B cell (primary cell): ENCODE results near the gene CFAP161. TPM values are rescaled to one million over a fixed set of nuclear protein-coding genes. Genes with fewer than 3 reads are reported as not detected.

ENCODE experiments used
- ATAC-seq: fragments of 200-7000 bp; cut with Tn5 transposase; one replicate; pipeline ENCODE4 v1.10.0; 2021; ENCODE audit warnings: low read depth, mild to moderate bottlenecking, moderate number of reproducible peaks, moderate library complexity
- CTCF ChIA-PET: fragments of 350-600 bp; sonication (Branson Sonifier 250); formaldehyde crosslinking; loops from one replicate; lab custom pipeline; 2021; ENCODE audit warnings: antibody characterized with exemption, inconsistent platforms; lab: Charles Lee
- POLR2A ChIA-PET: fragments of 350-600 bp; sonication (Branson Sonifier 250); formaldehyde crosslinking; loops from one replicate; lab custom pipeline; 2021; ENCODE audit warnings: antibody characterized with exemption; lab: Charles Lee
- DNase-seq: peaks from one replicate; pipeline ENCODE4 v3.0.0; 2013
- H2AFZ ChIP-seq: 2 replicates; pipeline ENCODE4 v1.6.1; 2012; ENCODE audit warnings: mild to moderate bottlenecking, low read depth, low read length; ENCODE audit not compliant: insufficient read depth, poor library complexity, severe bottlenecking
- H3K27ac ChIP-seq, 2 donors: 1 replicate in 1 of 2; 2 replicates in 1 of 2; pipeline ENCODE4 v1.5.1; 2012 to 2013; ENCODE audit warnings: low read length in 2 of 2, mild to moderate bottlenecking in 2 of 2, moderate library complexity in 1 of 2
- H3K27me3 ChIP-seq, 4 experiments: fragments of 200-600 bp in 1 of 4; sonication (generic) in 1 of 4; replicated peaks in 1 of 4; 1 replicate in 2 of 4; 2 replicates in 2 of 4; pipeline versions ENCODE4 v1.6.1 to v1.7.0; 2013 to 2016; ENCODE audit warnings: low read length in 3 of 4, mild to moderate bottlenecking in 2 of 4, mixed read lengths in 1 of 4, moderate library complexity in 1 of 4; ENCODE audit not compliant: insufficient read depth in 4 of 4, control insufficient read depth in 3 of 4; ENCODE audit errors: control extremely low read depth in 1 of 4
- H3K36me3 ChIP-seq, 2 experiments: replicated peaks in 1 of 2; 1 replicate in 1 of 2; 2 replicates in 1 of 2; pipeline versions ENCODE4 v1.6.1 to v1.7.1; 2013; ENCODE audit warnings: low read length in 1 of 2; ENCODE audit not compliant: insufficient read depth in 2 of 2, control insufficient read depth in 1 of 2; ENCODE audit errors: control extremely low read depth in 1 of 2, extremely low read depth in 1 of 2
- H3K4me1 ChIP-seq, 2 donors: fragments of 200-600 bp in 1 of 2; sonication (generic) in 1 of 2; 1 replicate in 1 of 2; 2 replicates in 1 of 2; pipeline versions ENCODE4 v1.5.1 to v1.6.1; 2013 to 2017; ENCODE audit warnings: low read length in 2 of 2; ENCODE audit not compliant: control insufficient read depth in 2 of 2, insufficient read depth in 2 of 2
- H3K4me2 ChIP-seq: replicated peaks from 2 replicates; pipeline ENCODE3; 2012; ENCODE audit warnings: mild to moderate bottlenecking, low read depth, low read length; ENCODE audit not compliant: poor library complexity, severe bottlenecking
- H3K4me3 ChIP-seq, 5 experiments: fragments of 200-600 bp in 1 of 5; sonication (generic) in 1 of 5; 1 replicate in 3 of 5; 2 replicates in 2 of 5; pipeline versions ENCODE4 v1.5.1 to v1.7.0; 2011 to 2016; ENCODE audit warnings: low read length in 4 of 5, mild to moderate bottlenecking in 4 of 5, low read depth in 2 of 5, control low read depth in 1 of 5, moderate library complexity in 1 of 5; ENCODE audit not compliant: insufficient read depth in 1 of 5; ENCODE audit errors: control extremely low read depth in 1 of 5, extremely low read depth in 1 of 5
- H3K79me2 ChIP-seq: fragments of 200-600 bp; sonication (generic); one replicate; pipeline ENCODE4 v1.6.0; 2016; ENCODE audit warnings: low read length; ENCODE audit not compliant: control insufficient read depth, insufficient read depth
- H3K9ac ChIP-seq: fragments of 200-600 bp; sonication (generic); 2 replicates; pipeline ENCODE4 v1.6.1; 2017; ENCODE audit warnings: mild to moderate bottlenecking, low read length, moderate library complexity
- H3K9me3 ChIP-seq, 3 donors: one replicate each; pipeline versions ENCODE4 v1.6.1 to v1.7.1; 2013; ENCODE audit warnings: low read length in 2 of 3; ENCODE audit not compliant: control insufficient read depth in 2 of 3, insufficient read depth in 1 of 3; ENCODE audit errors: control extremely low read depth in 1 of 3
- H4K20me1 ChIP-seq: 2 replicates; pipeline ENCODE4 v1.6.0; 2012; ENCODE audit warnings: mild to moderate bottlenecking, low read length; ENCODE audit not compliant: insufficient read depth, control insufficient read depth, poor library complexity, severe bottlenecking
- H3K27ac Mint-ChIP-seq: one replicate; pipeline ENCODE4 v1.8.0; 2021; ENCODE audit warnings: mixed read lengths
- H3K27me3 Mint-ChIP-seq: one replicate; pipeline ENCODE4 v1.8.0; 2021; ENCODE audit warnings: mixed read lengths
- H3K4me1 Mint-ChIP-seq: one replicate; pipeline ENCODE4 v1.8.0; 2021; ENCODE audit warnings: mixed read lengths
- H3K4me3 Mint-ChIP-seq: one replicate; pipeline ENCODE4 v1.8.0; 2021; ENCODE audit warnings: mixed read lengths
- H3K9me3 Mint-ChIP-seq: one replicate; pipeline ENCODE4 v1.8.0; 2022; ENCODE audit warnings: mixed read lengths; ENCODE audit not compliant: insufficient read depth
- EZH2 ChIP-seq: IDR thresholded peaks from 2 replicates; pipeline ENCODE4 v1.6.1; 2012; ENCODE audit warnings: borderline replicate concordance, low read depth, mild to moderate bottlenecking, moderate library complexity, low read length; ENCODE audit not compliant: insufficient read depth, poor library complexity, severe bottlenecking
- WGBS: methylation state at CpG from one replicate; pipeline ENCODE4 v1.1.5; 2013; ENCODE audit warnings: missing lambda C conversion rate; ENCODE audit not compliant: insufficient coverage; 5-methylcytosine and 5-hydroxymethylcytosine counted together
- intact Hi-C: fragments of 100-400 bp; cut with micrococcal nuclease; formaldehyde crosslinking; loops from one replicate; pipeline ENCODE4 v1.10.0; 2022
- polyA plus RNA-seq: library from polyadenylated mRNA; depleted of rRNA; stranded (reverse); fragments of >200 nt; gene quantifications from 2 replicates; pipeline ENCODE4 v1.2.3, GENCODE V29; 2012
- total RNA-seq, 2 donors: library from RNA; stranded (reverse); fragments of 120-200 nt in 1 of 2; gene quantifications; 1 replicate in 1 of 2; 2 replicates in 1 of 2; pipeline versions ENCODE4 v1.2.3 to v1.2.4, GENCODE V29; 2013 to 2022
- TF ChIP-seq, protein P1 (sequence below): fragments of 200-600 bp; IDR thresholded peaks from one replicate; pipeline ENCODE4 v1.8.0; 2022; ENCODE audit warnings: antibody characterized with exemption, mild to moderate bottlenecking

The CFAP161 gene
- total and polyA plus RNA-seq, 2 donors (not counting 1 experiment from before 2014, with no cell fraction given): not detected

- Mint-ChIP-seq H3K4me3 (no peak overlapping the region), H3K27me3 (peaks cover 13% of the 10 kb centered on the region), H3K27ac (no peak overlapping the region), H3K4me1 (no peaks in the 10 kb centered on the region), H3K9me3 (no peaks in the 10 kb centered on the region)
- H2AFZ ChIP-seq: no peak overlapping the region
- no peak overlapping the region for H3K4me3 ChIP-seq
- ChIA-PET CTCF (interaction anchor here (0.8 to 7.5 kb wide), 3 partner anchors 46 to 184 kb away, joined by 3 to 117 read pairs (median 5); no protein-coding TSS in a partner anchor), POLR2A (no interaction called here)
- no peak overlapping the region for H3K9ac ChIP-seq
- TF ChIP-seq, protein P1, sequence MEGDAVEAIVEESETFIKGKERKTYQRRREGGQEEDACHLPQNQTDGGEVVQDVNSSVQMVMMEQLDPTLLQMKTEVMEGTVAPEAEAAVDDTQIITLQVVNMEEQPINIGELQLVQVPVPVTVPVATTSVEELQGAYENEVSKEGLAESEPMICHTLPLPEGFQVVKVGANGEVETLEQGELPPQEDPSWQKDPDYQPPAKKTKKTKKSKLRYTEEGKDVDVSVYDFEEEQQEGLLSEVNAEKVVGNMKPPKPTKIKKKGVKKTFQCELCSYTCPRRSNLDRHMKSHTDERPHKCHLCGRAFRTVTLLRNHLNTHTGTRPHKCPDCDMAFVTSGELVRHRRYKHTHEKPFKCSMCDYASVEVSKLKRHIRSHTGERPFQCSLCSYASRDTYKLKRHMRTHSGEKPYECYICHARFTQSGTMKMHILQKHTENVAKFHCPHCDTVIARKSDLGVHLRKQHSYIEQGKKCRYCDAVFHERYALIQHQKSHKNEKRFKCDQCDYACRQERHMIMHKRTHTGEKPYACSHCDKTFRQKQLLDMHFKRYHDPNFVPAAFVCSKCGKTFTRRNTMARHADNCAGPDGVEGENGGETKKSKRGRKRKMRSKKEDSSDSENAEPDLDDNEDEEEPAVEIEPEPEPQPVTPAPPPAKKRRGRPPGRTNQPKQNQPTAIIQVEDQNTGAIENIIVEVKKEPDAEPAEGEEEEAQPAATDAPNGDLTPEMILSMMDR: no peak
- TF ChIP-seq EZH2: no peak
- ATAC-seq (no peak), DNase-seq (no peak)
- no peaks in the 10 kb centered on the region for H3K79me2 ChIP-seq
- no peaks in the 10 kb centered on the region for H3K36me3 ChIP-seq
- H3K27me3 ChIP-seq: no peaks in the 10 kb centered on the region
- H3K27ac ChIP-seq: no peak overlapping the region
- H3K9me3 ChIP-seq: no peaks in the 10 kb centered on the region
- intact Hi-C loops: no loop called here
- H3K4me2 ChIP-seq: no peak overlapping the region
- WGBS: 93% methylated on average over 3 of the region's 4 CpGs
- no peaks in the 10 kb centered on the region for H4K20me1 ChIP-seq
- no peaks in the 10 kb centered on the region for H3K4me1 ChIP-seq
Observed at GRCh38 chr15:81152799-81153198, 18.7 kb downstream of the CFAP161 start.

DNA sequence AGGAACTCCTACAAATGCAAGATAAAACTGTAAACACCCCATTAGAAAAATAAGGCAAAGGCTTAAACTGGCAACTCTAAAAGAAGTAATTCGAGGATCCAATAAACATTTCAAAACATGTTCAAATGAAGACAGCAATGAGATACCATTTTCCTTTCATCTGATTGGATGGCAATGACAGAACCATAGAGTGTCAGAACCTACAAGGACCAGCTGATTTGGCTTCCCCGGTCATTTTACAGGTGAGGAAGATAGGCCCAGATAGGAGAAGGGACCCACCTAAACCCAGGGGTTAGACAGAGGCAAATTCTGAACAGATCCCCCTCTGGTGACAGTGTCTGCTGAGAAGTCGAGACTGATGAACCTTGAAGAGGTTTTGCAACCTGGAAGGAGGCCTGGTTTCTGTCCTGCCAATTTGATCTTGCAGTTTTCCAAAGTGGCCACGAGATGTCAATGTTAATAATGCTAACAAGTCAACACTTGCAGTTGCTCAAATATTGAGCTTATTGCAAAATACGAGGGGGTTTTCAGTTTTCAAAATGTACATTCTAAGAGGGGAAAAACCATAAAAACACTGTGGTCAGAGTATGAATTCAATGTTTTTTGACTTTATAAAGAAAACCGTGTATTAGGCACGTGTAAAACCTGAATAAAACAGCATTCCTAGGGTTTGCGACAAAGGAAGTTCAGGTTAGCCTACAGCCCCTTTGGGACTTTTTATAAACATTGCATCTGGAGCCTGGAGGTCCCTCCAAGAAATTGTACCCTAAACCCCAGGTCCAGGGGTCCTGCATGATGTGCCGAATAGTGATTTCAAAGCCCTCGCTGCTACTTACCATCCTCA is 21.5 kb downstream of the CFAP161 start:
- POLR2A ChIA-PET: no interaction called here
- Mint-ChIP-seq H3K4me3 (no peak overlapping the region), H3K9me3 (no peaks in the 10 kb centered on the region), H3K27ac (no peak overlapping the region), H3K27me3 (peaks cover 6% of the 10 kb centered on the region), H3K4me1 (no peaks in the 10 kb centered on the region)
- TF ChIP-seq, protein P1: peak; percentile 48
- no peak for TF ChIP-seq EZH2
- no peak overlapping the region for H3K9ac ChIP-seq
- peak; percentile 43 for DNase-seq
- H3K27ac ChIP-seq: no peak overlapping the region
- H3K36me3 ChIP-seq: no peaks in the 10 kb centered on the region
- H3K4me2 ChIP-seq: no peak overlapping the region
- no peak overlapping the region for H3K4me3 ChIP-seq
- ATAC-seq: no peak
- intact Hi-C loops: loop anchor here (1.0 to 2.0 kb wide), 2 partner anchors 111 to 181 kb away; no protein-coding TSS in a partner anchor
- no peaks in the 10 kb centered on the region for H4K20me1 ChIP-seq
- WGBS: 65% methylated on average over 8 of the region's 10 CpGs
- no peaks in the 10 kb centered on the region for H3K9me3 ChIP-seq
- peak overlapping the region; percentile 40 for H2AFZ ChIP-seq
- H3K4me1 ChIP-seq: no peaks in the 10 kb centered on the region
- H3K27me3 ChIP-seq: no peaks in the 10 kb centered on the region
- no peaks in the 10 kb centered on the region for H3K79me2 ChIP-seq
- CTCF ChIA-PET: interaction anchor here (0.6 to 7.5 kb wide), 20 partner anchors 9 to 255 kb away, joined by 3 to 117 read pairs (median 4); no protein-coding TSS in a partner anchor
